PC-3 (cell line): Measurements from ENCODE around the gene FAM20B. TPM values are rescaled to one million over a fixed set of nuclear protein-coding genes. Genes with fewer than 3 reads are reported as not detected.

ENCODE experiments used
- ATAC-seq: fragments of 200-7000 bp; cut with Tn5 transposase; 2 replicates; pipeline ENCODE4 v1.9.1; 2020; ENCODE audit warnings: mild to moderate bottlenecking, moderate library complexity
- BruUV-seq: library from RNA; stranded (reverse); fragments of 400-500 nt; replicated peaks from 2 replicates; lab custom pipeline; 2021; lab: Mats Ljungman, UMichigan
- CTCF ChIA-PET: fragments of 300-600 bp; sonication (Branson Sonifier 250); formaldehyde crosslinking; loops from one replicate; lab custom pipeline; 2022; ENCODE audit warnings: antibody characterized with exemption; lab: Charles Lee
- POLR2A ChIA-PET: fragments of 300-600 bp; sonication (Branson Sonifier 250); formaldehyde crosslinking; loops from one replicate; lab custom pipeline; 2022; ENCODE audit warnings: antibody characterized with exemption; ENCODE audit not compliant: unreplicated experiment; lab: Charles Lee
- DNase-seq: peaks from one replicate; pipeline ENCODE4 v3.0.0-alpha.2; 2015
- H2AFZ ChIP-seq: fragments of 300-600 bp; sonication (generic); 2 replicates; pipeline ENCODE4 v1.6.0; 2016; ENCODE audit warnings: antibody characterized with exemption, low read length
- H3F3A ChIP-seq: fragments of 300-600 bp; sonication (generic); one replicate; pipeline ENCODE4 v1.6.0; 2017; ENCODE audit warnings: antibody characterized with exemption, low read length, control low read depth, mild to moderate bottlenecking; ENCODE audit not compliant: unreplicated experiment
- H3K27ac ChIP-seq: fragments of 300-600 bp; sonication (generic); 2 replicates; pipeline ENCODE4 v1.5.1; 2016; ENCODE audit warnings: mild to moderate bottlenecking, low read length
- H3K27me3 ChIP-seq: fragments of 300-600 bp; sonication (generic); 2 replicates; pipeline ENCODE4 v1.6.1; 2016; ENCODE audit warnings: low read length, mixed read lengths
- H3K36me3 ChIP-seq: fragments of 300-600 bp; sonication (generic); 2 replicates; pipeline ENCODE4 v1.6.1; 2016; ENCODE audit warnings: low read depth, mixed run types, low read length, mixed read lengths
- H3K4me1 ChIP-seq: fragments of 300-600 bp; sonication (generic); 2 replicates; pipeline ENCODE4 v1.5.1; 2016; ENCODE audit warnings: low read length; ENCODE audit not compliant: insufficient read depth
- H3K4me2 ChIP-seq: fragments of 300-600 bp; sonication (generic); 2 replicates; pipeline ENCODE4 v1.6.0; 2016; ENCODE audit warnings: low read length
- H3K4me3 ChIP-seq: fragments of 300-600 bp; sonication (generic); 2 replicates; pipeline ENCODE4 v1.5.1; 2016; ENCODE audit warnings: mild to moderate bottlenecking, low read length, mixed read lengths
- H3K79me2 ChIP-seq: fragments of 300-600 bp; sonication (generic); 2 replicates; pipeline ENCODE4 v1.6.1; 2017; ENCODE audit warnings: low read length, mixed read lengths
- H3K9ac ChIP-seq: fragments of 300-600 bp; sonication (generic); 2 replicates; pipeline ENCODE4 v1.6.0; 2016; ENCODE audit warnings: mild to moderate bottlenecking, low read length
- H3K9me2 ChIP-seq: fragments of 300-600 bp; sonication (generic); replicated peaks from 2 replicates; pipeline ENCODE4 v1.6.1; 2016; ENCODE audit warnings: mixed run types, low read length, mixed read lengths
- H3K9me3 ChIP-seq: fragments of 300-600 bp; sonication (generic); 2 replicates; pipeline ENCODE4 v1.6.1; 2016; ENCODE audit warnings: low read length, mixed read lengths
- H4K20me1 ChIP-seq: fragments of 300-600 bp; sonication (generic); 2 replicates; pipeline ENCODE4 v1.6.1; 2016; ENCODE audit warnings: low read length, mixed read lengths
- EZH2 ChIP-seq: fragments of 300-600 bp; sonication (generic); IDR thresholded peaks from one replicate; pipeline ENCODE4 v1.6.1; 2017; ENCODE audit warnings: antibody characterized with exemption, mild to moderate bottlenecking, low read length; ENCODE audit not compliant: unreplicated experiment
- EZH2phosphoT487 ChIP-seq: fragments of 300-600 bp; sonication (generic); IDR thresholded peaks from 2 replicates; pipeline ENCODE4 v1.6.1; 2018; ENCODE audit warnings: mild to moderate bottlenecking, antibody characterized with exemption, low read length, borderline replicate concordance
- intact Hi-C: fragments of 100-400 bp; cut with micrococcal nuclease; formaldehyde crosslinking; loops from 2 replicates; pipeline ENCODE4 v1.9.0; 2023
- total RNA-seq: library from RNA; depleted of rRNA; stranded (reverse); fragments of >200 nt; gene quantifications from 2 replicates; pipeline ENCODE4 v1.2.3, GENCODE V29; 2014
- TF ChIP-seq, protein P1 (sequence below): fragments of 300-600 bp; sonication (generic); conservative IDR thresholded peaks from 2 replicates; pipeline ENCODE4 v1.5.1; 2017; ENCODE audit warnings: antibody characterized with exemption, low read depth, mild to moderate bottlenecking, low read length

FAM20B gene
- total RNA-seq, 1 experiment from 2014 or later, result 21.1 TPM

DNA sequence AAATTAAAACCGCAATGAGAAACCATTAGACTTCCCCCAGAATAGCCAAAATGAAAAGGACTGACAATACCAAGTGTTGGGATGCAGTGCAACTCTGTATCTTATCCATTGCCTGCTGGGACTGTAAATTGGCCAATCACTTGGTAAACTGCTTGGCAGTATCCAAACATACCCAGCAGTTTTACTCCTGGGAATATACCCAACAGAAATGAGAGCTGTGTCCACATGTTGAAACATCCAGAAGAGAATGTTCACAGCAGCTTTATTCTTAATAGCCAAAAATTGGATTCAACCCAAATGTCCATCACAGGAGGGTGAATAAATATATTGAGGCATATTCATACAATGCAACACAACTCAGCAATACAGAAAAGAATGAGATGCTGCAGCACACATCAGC, 13.7 kb upstream of the FAM20B start:
- no peak overlapping the region for H2AFZ ChIP-seq
- CTCF ChIA-PET, result no interaction called here
- H3K27ac ChIP-seq, result no peak overlapping the region
- no peaks in the 10 kb centered on the region for H3K27me3 ChIP-seq
- H3K9me3 ChIP-seq, result no peaks in the 10 kb centered on the region
- no peaks in the 10 kb centered on the region for H3F3A ChIP-seq
- POLR2A ChIA-PET, result no interaction called here
- no peaks in the 10 kb centered on the region for H3K9me2 ChIP-seq
- no peaks in the 10 kb centered on the region for H3K36me3 ChIP-seq
- no peaks in the 10 kb centered on the region for H4K20me1 ChIP-seq
- no peak overlapping the region for H3K9ac ChIP-seq
- no peak overlapping the region for H3K4me3 ChIP-seq
- no peaks in the 10 kb centered on the region for H3K79me2 ChIP-seq
- DNase-seq (no peak), ATAC-seq (no peak)
- peaks cover 15% of the 10 kb centered on the region for H3K4me1 ChIP-seq
- no TSS peak for BruUV-seq
- intact Hi-C loops, result no loop called here
- TF ChIP-seq, protein P1, sequence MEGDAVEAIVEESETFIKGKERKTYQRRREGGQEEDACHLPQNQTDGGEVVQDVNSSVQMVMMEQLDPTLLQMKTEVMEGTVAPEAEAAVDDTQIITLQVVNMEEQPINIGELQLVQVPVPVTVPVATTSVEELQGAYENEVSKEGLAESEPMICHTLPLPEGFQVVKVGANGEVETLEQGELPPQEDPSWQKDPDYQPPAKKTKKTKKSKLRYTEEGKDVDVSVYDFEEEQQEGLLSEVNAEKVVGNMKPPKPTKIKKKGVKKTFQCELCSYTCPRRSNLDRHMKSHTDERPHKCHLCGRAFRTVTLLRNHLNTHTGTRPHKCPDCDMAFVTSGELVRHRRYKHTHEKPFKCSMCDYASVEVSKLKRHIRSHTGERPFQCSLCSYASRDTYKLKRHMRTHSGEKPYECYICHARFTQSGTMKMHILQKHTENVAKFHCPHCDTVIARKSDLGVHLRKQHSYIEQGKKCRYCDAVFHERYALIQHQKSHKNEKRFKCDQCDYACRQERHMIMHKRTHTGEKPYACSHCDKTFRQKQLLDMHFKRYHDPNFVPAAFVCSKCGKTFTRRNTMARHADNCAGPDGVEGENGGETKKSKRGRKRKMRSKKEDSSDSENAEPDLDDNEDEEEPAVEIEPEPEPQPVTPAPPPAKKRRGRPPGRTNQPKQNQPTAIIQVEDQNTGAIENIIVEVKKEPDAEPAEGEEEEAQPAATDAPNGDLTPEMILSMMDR, result no peak
- TF ChIP-seq EZH2phosphoT487, result no peak
- no peak overlapping the region for H3K4me2 ChIP-seq

DNA sequence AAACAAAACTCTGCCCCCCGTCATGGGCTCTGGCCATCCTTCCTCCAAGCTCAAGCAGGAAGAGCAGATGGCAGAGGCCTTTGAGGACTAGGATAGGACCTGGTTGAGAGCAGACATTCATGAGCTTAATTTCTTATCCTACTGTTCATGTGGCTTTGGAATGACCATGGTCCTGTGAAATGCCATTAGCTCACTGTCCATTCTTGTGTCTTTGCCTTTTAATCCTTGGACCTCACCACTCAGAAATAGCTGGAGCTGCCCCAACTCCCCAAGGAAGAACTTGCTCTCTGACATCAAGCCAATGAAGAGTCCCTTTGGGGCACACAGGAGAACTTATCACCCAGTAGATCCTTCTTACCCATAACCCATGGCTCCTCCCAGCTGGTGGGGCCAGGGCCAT, 11.6 kb upstream of the FAM20B start:
- ChIA-PET CTCF (no interaction called here), POLR2A (no interaction called here)
- no peak for DNase-seq
- intact Hi-C loops, result no loop called here
- Histone ChIP-seq H3K4me1 (peaks cover 22% of the 10 kb centered on the region), H3K4me2 (no peak overlapping the region), H3F3A (no peaks in the 10 kb centered on the region), H3K36me3 (no peaks in the 10 kb centered on the region), H3K9ac (no peak overlapping the region), H3K9me3 (no peaks in the 10 kb centered on the region), H4K20me1 (no peaks in the 10 kb centered on the region), H3K4me3 (no peak overlapping the region), H3K27me3 (no peaks in the 10 kb centered on the region), H2AFZ (no peak overlapping the region), H3K9me2 (no peaks in the 10 kb centered on the region), H3K79me2 (no peaks in the 10 kb centered on the region), H3K27ac (no peak overlapping the region)
- TF ChIP-seq, protein P1, result no peak
- no peak for TF ChIP-seq EZH2phosphoT487
- no peak for TF ChIP-seq EZH2
- no TSS peak for BruUV-seq
- no peak for ATAC-seq

DNA sequence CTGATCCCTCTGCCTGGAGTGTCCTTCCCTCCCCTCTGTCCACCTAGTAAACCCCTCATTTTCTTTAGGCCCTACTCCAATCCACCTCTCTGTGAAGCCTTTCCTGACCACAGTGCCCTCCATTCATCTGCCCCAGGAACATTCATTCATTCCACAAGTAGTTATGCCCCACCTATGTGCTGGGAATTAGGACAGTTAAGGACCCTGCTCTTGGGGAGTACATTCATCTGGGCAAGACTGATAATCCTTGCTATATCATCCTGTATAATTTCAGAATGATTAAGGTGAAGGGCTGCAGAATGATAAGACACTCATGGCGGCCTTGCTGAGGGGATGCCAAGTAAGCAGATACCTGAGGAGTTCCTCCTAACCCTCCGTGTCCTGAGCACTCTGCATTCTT, 10.3 kb upstream of the FAM20B start:
- Histone ChIP-seq H3K9me3 (no peaks in the 10 kb centered on the region), H3K27me3 (no peaks in the 10 kb centered on the region), H3K4me2 (no peak overlapping the region), H3K9me2 (no peaks in the 10 kb centered on the region), H3F3A (no peaks in the 10 kb centered on the region), H3K36me3 (no peaks in the 10 kb centered on the region), H3K79me2 (no peaks in the 10 kb centered on the region), H2AFZ (no peak overlapping the region), H3K9ac (no peak overlapping the region), H3K4me1 (peaks cover 28% of the 10 kb centered on the region), H3K4me3 (no peak overlapping the region), H3K27ac (no peak overlapping the region), H4K20me1 (no peaks in the 10 kb centered on the region)
- TF ChIP-seq, protein P1, result no peak
- no peak for TF ChIP-seq EZH2phosphoT487
- no peak for TF ChIP-seq EZH2
- no TSS peak for BruUV-seq
- DNase-seq (no peak), ATAC-seq (no peak)
- ChIA-PET POLR2A (no interaction called here), CTCF (no interaction called here)
- intact Hi-C loops, result no loop called here
